ENCODE results near the gene C6orf47. TPM values are rescaled to one million over a fixed set of nuclear protein-coding genes. Genes with fewer than 3 reads are reported as not detected.
A peak's percentile ranks its signal among the peaks of the same experiment; 100 is the strongest.

Gene C6orf47
- total and polyA plus RNA-seq, 10 of the 15 experiments (the other 5 are each of a cell fraction or from before 2014, with no cell fraction given), result 0.16 to 20.4 (median 17.3) TPM; not detected in 1

- TF ChIP-seq ELK1 (IDR thresholded peaks at IDR 0.05; ENCODE audit: low read depth, low read length) (0 out of 2 replicates have a peak, but pooled peaks have one; percentile 14), RBBP5 (conservative IDR thresholded peaks at IDR 0.05) (no peak), TBL1XR1 (IDR thresholded peaks at IDR 0.05; ENCODE audit: low read depth, low read length) (peak; percentile 54; the same call in 1 of the 2 replicates), MXI1 (IDR thresholded peaks at IDR 0.05; ENCODE audit: low read depth, low read length) (peak; percentile 80), MYC (IDR thresholded peaks at IDR 0.05; ENCODE audit: insufficient read depth, insufficient read length, insufficient replicate concordance, low read length, severe bottlenecking) (no peak), E2F4 (IDR thresholded peaks at IDR 0.05; ENCODE audit: low read depth, low read length) (no peak; the same call in 1 of the 2 replicates), FOXK2 (IDR thresholded peaks at IDR 0.05) (no peak; the same call in 1 of the 2 replicates), TARDBP (IDR thresholded peaks at IDR 0.05; ENCODE audit: borderline replicate concordance) (0 out of 2 replicates have a peak, but pooled peaks have one; percentile 55), LARP7 (IDR thresholded peaks at IDR 0.05) (no peak; the same call in 1 of the 2 replicates), ZNF687 (IDR thresholded peaks at IDR 0.05) (peak; percentile 89), NR2F1 (conservative IDR thresholded peaks at IDR 0.05) (no peak), SIX5 (IDR thresholded peaks at IDR 0.05; ENCODE audit: low read depth, low read length, severe bottlenecking) (no peak), ZNF592 (IDR thresholded peaks at IDR 0.05) (no peak), BCL3 (IDR thresholded peaks at IDR 0.05; ENCODE audit: borderline replicate concordance, insufficient read depth, low read depth, low read length, poor library complexity, severe bottlenecking) (no peak), BCL11A (IDR thresholded peaks at IDR 0.05; ENCODE audit: low read depth, low read length) (no peak; the same call in 1 of the 2 replicates), MAX (IDR thresholded peaks at IDR 0.05; ENCODE audit: low read depth, low read length) (peak; percentile 83), HCFC1 (IDR thresholded peaks at IDR 0.05; ENCODE audit: low read length) (peak; percentile 53)
These were observed 40.6 kb downstream of the C6orf47 start (continued) for GRCh38 chr6:31619805-31620585.
